Activated CD4-positive, alpha-beta T cell treated with anti-CD3 and anti-CD28 coated beads, Interleukin-2, amount 50 U/mL, for 1 hour (primary cell): ENCODE results near the gene BAZ2B.
"Not testable (repeated sequence)": the region's sequence is repeated elsewhere in the genome, so short reads cannot be mapped to it uniquely, and the experiment has no call there.

ENCODE experiments used
- DNase-seq: peaks from one replicate; pipeline ENCODE4 v3.0.0-alpha.2; 2020

The BAZ2B gene

GRCh38 chr2:159399716-159400415 is 216.5 kb downstream of the BAZ2B start:
- DNase-seq: no peak

GRCh38 chr2:159396799-159397198 is 219.5 kb downstream of the BAZ2B start:
- DNase-seq: no peak

DNA sequence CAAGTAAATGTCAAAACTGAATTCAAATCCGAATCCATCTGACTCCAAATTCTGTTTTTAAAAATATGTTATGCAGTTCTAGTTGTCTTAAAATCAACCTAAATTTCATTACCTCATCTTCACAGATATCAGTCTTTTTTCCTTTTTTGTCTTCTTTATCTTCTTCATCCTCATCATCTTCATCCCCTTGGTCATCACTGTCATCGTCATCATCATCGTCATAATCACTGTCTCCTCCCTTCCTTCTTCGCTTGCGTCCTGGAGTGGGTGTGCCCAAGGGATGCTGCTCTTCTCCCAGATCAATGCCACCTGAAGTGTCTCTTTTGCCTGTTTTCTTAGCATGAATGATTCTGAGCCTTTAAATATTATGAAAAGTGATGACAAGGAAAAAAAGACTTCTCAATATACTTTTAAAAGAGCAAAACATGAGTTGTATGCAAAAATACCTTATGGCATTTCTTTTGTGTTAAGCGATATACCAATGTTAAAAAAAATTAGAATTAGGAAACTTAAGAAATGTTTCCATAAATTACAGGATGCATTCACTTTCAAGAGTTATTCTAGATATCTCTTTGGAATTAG is 233.8 kb downstream of the BAZ2B start:
- no peak for DNase-seq

DNA sequence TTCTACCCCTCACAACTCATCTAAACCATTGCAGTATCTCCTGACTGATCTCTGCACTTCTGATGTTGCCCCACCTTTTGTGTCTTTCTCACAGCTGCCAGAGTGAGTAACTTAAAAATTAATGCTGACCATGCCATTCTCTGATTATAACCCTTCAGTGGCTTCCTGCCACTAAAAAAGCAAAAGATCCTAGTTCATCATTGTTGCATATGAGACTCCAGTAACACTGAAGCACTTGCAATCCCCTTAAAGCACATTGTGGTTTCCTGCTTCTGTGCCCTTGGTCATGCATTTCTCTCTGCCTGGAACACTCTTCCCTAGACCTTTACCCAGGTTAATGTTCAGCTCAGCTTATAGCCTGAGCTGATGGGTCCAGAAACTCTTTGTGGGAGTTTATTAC is 234.8 kb downstream of the BAZ2B start:
- no peak for DNase-seq

DNA sequence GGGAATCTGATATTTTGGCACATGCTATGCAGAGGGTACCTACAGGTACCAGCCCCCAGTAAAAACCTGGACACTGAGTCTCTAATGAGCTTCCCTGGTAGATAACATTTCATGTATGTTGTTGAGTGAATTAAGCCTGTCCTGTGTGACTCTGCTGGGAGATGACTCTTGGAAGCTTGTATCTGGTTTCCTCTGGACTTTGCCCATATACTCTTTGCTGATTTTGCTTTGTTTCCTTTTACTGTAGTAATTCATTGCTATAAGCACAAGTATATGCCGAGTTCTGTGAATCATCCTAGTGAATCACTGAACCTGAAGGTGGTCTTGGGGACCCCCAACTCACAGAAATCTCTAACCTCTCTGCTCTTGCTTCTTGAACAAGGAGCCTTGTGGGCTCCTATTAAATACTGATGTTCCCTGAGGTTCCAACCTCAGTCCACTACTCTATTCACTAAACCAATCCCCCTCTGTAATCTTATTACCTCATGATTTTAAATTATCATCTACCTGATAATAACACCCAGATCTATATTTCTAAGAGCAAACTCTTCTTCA is 235.6 kb downstream of the BAZ2B start:
- no peak for DNase-seq

GRCh38 chr2:159379181-159379580 is 237.2 kb downstream of the BAZ2B start:
- DNase-seq: no peak

- no peak for DNase-seq
Observed at GRCh38 chr2:159375241-159375640, 241.1 kb downstream of the BAZ2B start.

DNA sequence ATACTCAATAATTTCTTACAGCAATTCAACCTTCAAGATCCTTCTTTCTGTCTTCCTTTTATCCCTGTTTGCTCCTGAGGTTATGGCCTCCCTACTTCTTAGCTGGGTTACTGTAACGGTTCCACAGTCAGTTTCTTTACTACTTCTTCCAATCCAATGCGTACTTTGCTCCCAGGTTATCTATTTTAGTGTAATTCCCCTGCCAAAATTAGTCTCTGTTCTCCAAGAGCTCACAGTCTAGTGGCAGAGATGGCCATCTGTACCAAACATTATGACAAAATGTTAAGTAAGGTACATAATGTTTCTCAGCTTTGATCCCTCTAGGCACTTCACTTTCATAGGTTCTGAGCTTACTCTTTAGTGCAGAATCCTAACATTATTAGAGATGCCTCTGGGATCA is 244.8 kb downstream of the BAZ2B start:
- no peak for DNase-seq

- no peak for DNase-seq
Observed at GRCh38 chr2:159366538-159366937, 249.8 kb downstream of the BAZ2B start.

DNA sequence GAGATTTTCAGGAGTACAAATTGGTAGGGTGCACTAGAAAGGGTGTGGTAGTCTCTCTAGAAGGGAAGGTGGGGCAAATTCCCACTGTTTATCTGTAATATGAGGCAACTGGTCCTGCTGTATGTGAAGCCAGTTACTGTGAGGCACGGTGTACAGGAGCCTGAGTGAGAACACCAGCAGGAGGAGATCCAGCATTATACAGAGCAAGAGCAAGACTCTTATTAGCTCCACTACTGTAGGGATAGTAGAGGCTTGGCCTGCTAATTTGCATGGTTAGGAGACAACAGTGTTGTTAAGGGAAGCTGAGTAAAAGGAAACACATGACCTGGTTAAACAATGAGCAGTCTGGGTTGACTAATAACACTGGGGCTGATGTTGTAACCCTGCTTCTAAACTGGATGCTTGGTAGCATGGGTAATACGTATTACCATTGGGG is 253.5 kb downstream of the BAZ2B start:
- no peak for DNase-seq

DNA sequence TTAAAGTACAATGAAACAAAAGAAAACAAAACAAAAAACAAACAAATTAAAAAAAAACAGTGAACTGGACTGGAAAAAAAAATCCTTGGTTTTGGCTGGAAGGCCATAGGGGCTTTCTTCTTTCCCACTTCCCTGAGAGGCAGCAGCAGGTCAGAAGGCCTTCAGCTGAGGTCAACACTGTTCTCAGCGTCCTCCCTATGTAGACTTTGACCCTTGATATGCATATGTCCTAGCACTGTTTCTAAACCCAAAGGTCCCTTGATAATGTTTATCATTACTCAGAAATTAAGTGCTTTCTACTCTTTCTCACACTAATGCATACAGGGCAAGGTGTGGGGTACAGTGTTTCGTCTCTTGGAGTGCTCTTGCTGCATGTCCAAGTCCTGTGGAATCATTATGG is 254.3 kb downstream of the BAZ2B start:
- DNase-seq: no peak

GRCh38 chr2:159361603-159362002 is 254.7 kb downstream of the BAZ2B start:
- DNase-seq: not testable (repeated sequence)

DNA sequence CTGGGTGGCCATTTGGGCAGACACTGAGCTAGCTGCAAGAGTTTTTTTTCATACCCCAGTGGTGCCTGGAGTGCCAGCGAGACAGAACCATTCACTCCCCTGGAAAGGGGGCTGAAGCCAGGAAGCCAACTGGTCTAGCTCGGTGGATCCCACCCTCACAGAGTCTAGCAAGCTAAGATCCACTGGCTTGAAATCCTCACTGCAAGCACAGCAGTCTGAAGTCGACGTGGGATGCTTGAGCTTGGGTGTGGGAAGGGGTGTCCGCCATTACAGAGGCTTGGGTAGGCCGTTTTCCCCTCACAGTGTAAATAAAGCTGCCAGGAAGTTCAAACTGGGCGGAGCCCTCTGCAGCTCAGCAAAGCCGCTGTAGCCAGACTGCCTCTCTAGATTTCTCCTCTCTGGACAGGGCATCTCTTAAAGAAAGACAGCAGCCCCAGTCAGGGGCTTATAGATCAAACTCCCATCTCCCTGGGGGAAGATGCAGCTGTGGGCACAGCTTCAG is 260.2 kb downstream of the BAZ2B start:
- DNase-seq: no peak

GRCh38 chr2:159351977-159352376 is 264.4 kb downstream of the BAZ2B start:
- DNase-seq: no peak

GRCh38 chr2:159349674-159350299 is 266.6 kb downstream of the BAZ2B start:
- no peak for DNase-seq

GRCh38 chr2:159326569-159327255 is 289.6 kb downstream of the BAZ2B start:
- no peak for DNase-seq

DNA sequence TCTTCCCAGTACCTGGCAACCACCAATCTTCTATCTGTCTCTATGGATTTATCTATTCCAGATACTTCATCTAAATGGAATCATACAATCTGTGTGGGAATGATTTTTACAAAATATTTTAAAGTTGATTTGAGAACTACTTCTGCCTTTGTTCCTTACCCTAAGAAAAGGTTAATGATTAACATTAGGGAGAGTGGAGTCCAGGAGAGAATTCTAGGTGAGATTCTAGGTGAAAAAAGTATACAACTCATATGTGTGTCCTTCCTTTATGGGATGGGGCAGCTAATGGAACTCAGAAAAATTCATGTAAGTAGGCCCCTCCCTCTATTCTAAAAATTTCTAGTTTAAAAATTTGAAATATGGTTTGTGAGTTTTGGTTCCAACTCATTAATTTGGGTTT is 293.9 kb downstream of the BAZ2B start:
- no peak for DNase-seq

DNA sequence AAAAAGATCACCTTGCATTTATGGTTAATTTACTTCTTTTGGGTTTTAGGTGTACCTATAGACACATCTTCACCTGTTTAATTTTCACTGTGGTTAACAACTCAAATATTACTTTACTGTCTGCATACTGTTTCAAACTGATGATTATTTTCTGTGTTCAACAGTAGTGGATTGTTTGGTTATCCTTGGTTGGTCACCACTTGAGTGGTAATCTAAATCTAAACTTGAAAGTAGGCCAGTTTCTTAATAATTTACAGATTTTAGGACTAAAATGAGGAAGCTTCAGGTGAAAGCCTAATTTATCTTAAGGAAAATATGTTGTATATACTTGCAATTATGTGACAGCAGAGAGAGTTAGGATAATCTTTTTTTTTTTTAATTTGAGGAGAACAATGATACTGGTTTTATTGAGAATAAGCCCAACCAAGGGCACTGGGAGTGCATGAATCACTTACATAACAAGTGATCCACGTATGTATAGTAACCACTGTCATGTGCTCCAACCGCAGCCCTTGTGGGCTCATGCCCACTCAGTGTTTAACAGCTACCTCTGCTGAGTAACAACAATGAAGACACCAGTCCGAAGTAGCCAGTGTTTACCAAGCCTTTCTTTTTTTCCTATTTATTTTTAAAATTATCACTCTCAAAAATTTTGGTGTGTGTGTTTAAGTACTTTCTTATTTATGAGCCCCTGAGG is 298.8 kb downstream of the BAZ2B start:
- no peak for DNase-seq

DNA sequence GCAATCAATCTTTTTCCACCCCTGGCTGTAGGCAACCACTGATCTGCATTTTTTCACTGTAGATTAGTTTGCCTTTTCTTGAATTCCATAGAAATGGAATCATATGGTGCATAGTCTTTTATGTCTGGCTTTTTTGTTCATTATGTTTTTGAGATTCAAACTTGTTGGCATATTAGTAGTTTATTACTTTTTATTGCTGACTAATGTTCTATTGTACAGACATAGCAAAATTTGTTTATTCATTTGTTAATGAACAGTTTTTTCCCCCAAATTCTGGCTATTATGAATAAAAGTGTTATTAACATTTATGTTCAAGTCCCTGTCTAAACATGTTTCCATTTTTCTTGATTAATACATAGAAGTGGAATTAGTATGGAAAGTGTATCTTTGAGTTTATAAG is 308.4 kb downstream of the BAZ2B start:
- no peak for DNase-seq

DNA sequence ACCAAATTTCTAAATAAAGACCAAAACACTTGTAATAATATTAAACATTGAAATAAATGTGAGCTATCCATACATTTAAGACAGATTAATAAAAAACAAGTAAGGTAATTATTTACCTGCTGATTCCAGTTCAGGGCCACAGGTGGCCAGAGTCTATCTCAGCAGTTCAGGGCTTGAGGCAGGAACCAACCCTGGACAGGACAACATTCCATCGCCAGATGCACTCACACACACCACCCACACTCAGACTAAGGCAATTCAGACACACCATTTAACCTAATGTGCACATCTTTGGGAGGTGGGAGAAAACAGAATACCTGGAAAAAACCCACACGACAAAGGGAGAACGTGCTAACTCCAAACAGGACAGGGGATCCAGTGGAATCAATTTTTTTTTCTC is 315.8 kb downstream of the BAZ2B start:
- no peak for DNase-seq

DNA sequence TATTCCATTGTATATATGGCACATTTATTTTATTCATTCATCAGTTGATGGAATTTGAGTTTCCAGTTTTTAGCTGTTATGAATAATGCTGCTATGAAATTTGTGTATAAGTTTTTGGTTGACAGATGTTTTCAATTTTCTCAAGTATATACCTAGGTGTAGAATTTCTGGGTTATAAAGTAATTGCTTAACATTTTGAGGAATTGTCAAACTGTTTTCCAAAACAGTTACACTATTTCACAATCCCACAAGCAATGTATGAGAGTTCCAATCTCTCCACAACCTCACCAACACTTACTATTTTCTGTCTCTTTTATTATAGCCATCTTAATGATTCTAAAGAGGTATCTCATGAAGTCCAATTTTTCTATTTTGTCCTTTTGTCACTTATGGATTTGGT is 317.4 kb downstream of the BAZ2B start:
- DNase-seq: no peak

DNA sequence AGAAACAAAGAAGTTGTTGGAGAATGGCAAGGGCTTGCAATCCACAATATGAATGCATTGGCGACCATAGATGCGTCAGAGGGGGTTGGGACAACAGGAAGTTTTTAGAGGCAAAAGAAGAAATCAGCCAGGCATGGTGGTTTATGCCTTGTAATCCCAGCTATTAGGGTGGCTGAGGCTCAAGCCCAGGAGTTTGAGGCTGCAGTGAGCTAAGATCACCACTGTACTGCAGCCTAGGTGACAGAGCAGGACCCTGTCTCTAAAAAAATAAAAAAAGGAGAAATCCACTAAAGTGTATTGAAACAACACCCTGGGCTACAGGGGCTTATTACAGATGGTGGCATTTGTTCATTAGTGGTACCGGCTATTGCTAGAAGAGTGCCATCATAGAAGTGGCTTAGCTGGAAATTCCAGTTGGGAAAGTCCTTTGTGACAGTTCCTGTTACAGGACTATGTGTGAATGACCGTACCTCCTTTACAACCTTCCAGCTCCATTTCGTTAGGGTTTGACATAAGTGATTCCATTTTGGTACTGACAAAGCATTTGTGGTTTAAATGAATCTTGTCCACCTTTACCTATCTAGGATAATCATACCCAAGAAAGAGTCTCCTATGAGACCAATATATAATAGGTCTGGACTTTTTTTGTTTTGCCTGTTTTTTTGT is 319.2 kb downstream of the BAZ2B start:
- DNase-seq: no peak
